ENCODE data around the gene PIK3CA. TPM values are rescaled to one million over a fixed set of nuclear protein-coding genes. Genes with fewer than 3 reads are reported as not detected.

Gene PIK3CA
- total RNA-seq, 1 donor from 2014 or later: 74.6 TPM

GRCh38 chr3:179156170-179156569, 8.0 kb downstream of the PIK3CA start:
- FAIRE-seq (no peak), DNase-seq (ENCODE audit: low spot score in 2 of 2) (no peak)

- DNase-seq (ENCODE audit: low spot score in 2 of 2) (no peak), FAIRE-seq (no peak)
Observed at GRCh38 chr3:179156775-179157174, 8.6 kb downstream of the PIK3CA start.

GRCh38 chr3:179158336-179159039, 10.3 kb downstream of the PIK3CA start:
- no peak for DNase-seq (ENCODE audit: low spot score in 2 of 2)
- FAIRE-seq: no peak

- DNase-seq (ENCODE audit: low spot score in 2 of 2) (no peak), FAIRE-seq (no peak)
Observed at GRCh38 chr3:179163503-179163902, 15.3 kb downstream of the PIK3CA start.

GRCh38 chr3:179164857-179165256, 16.7 kb downstream of the PIK3CA start:
- no peak for DNase-seq (ENCODE audit: low spot score in 2 of 2)
- FAIRE-seq: no peak

- FAIRE-seq (no peak), DNase-seq (ENCODE audit: low spot score in 2 of 2) (no peak)
Observed at GRCh38 chr3:179166561-179167201, 18.5 kb downstream of the PIK3CA start.

GRCh38 chr3:179168918-179169317, 20.8 kb downstream of the PIK3CA start:
- FAIRE-seq (no peak), DNase-seq (ENCODE audit: low spot score in 2 of 2) (no peak)

- no peak for DNase-seq (ENCODE audit: low spot score in 2 of 2)
- FAIRE-seq: no peak
Observed at GRCh38 chr3:179172546-179172945, 24.4 kb downstream of the PIK3CA start.

GRCh38 chr3:179174316-179174715, 26.2 kb downstream of the PIK3CA start:
- DNase-seq (ENCODE audit: low spot score in 2 of 2) (no peak), FAIRE-seq (no peak)

GRCh38 chr3:179174898-179175297, 26.7 kb downstream of the PIK3CA start:
- DNase-seq (ENCODE audit: low spot score in 2 of 2): no peak

GRCh38 chr3:179175358-179175757, 27.2 kb downstream of the PIK3CA start:
- DNase-seq (ENCODE audit: low spot score in 2 of 2) (no peak), FAIRE-seq (no peak)

More at GRCh38 chr3:179174898-179175297, 26.7 kb downstream of the PIK3CA start:
- no peak for FAIRE-seq

GRCh38 chr3:179177611-179178010, 29.5 kb downstream of the PIK3CA start:
- FAIRE-seq: no peak
- no peak for DNase-seq (ENCODE audit: low spot score in 2 of 2)

GRCh38 chr3:179179256-179179655, 31.1 kb downstream of the PIK3CA start:
- DNase-seq (ENCODE audit: low spot score in 2 of 2): no peak
- no peak for FAIRE-seq

GRCh38 chr3:179179979-179180759, 32.0 kb downstream of the PIK3CA start:
- FAIRE-seq: no peak
- DNase-seq (ENCODE audit: low spot score in 2 of 2): no peak

GRCh38 chr3:179181021-179181472, 32.9 kb downstream of the PIK3CA start:
- FAIRE-seq (no peak), DNase-seq (ENCODE audit: low spot score in 2 of 2) (peak in 1 of 2 donors; percentile 15)

- FAIRE-seq: no peak
- DNase-seq (ENCODE audit: low spot score in 2 of 2): no peak
Observed at GRCh38 chr3:179181993-179182551, 33.9 kb downstream of the PIK3CA start.

GRCh38 chr3:179182902-179183301, 34.7 kb downstream of the PIK3CA start:
- DNase-seq (ENCODE audit: low spot score in 2 of 2) (no peak), FAIRE-seq (no peak)

GRCh38 chr3:179184826-179185225, 36.7 kb downstream of the PIK3CA start:
- no peak for FAIRE-seq
- DNase-seq (ENCODE audit: low spot score in 2 of 2): no peak

- DNase-seq (ENCODE audit: low spot score in 2 of 2) (no peak), FAIRE-seq (no peak)
Observed at GRCh38 chr3:179186426-179186825, 38.3 kb downstream of the PIK3CA start.

GRCh38 chr3:179189759-179190158, 41.6 kb downstream of the PIK3CA start:
- no peak for FAIRE-seq
- DNase-seq (ENCODE audit: low spot score in 2 of 2): no peak

GRCh38 chr3:179190581-179190980, 42.4 kb downstream of the PIK3CA start:
- FAIRE-seq (no peak), DNase-seq (ENCODE audit: low spot score in 2 of 2) (no peak)

Data from frontal cortex (tissue), 4 donors.